ENCODE measurements around the gene CD96. TPM values are rescaled to one million over a fixed set of nuclear protein-coding genes. Genes with fewer than 3 reads are reported as not detected.
A peak's percentile ranks its signal among the peaks of the same experiment; 100 is the strongest.
"Not testable (repeated sequence)": the region's sequence is repeated elsewhere in the genome, so short reads cannot be mapped to it uniquely, and the experiment has no call there.

Gene CD96
- total RNA-seq, 1 experiment from 2014 or later = 4.2 TPM

GRCh38 chr3:111618945-111619344, 76.9 kb downstream of the CD96 start:
- no peak for DNase-seq (ENCODE audit: low read depth)

- peak; percentile 74 for DNase-seq (ENCODE audit: low read depth)
Measured at GRCh38 chr3:111619833-111620232, 77.8 kb downstream of the CD96 start.

DNA sequence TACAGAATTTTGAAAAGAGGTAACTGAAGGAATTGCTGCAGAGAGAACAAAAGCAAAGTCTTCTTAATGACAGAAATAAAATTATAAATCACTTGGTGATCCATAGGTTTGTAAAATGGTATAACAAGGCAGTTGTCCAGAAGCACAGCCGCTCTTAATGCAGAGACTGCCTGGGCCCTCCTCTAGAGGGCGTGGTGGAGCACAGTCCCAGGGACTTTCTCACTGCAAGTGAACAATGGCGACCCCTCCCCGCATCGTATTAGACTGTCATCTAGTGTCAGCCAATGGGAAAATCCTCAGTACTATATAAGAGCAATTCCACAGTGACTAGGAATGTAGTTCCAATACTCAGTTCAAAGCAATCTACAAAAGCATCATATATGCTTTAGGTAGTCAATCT, 79.5 kb downstream of the CD96 start:
- DNase-seq (ENCODE audit: low read depth) = no peak

- DNase-seq (ENCODE audit: low read depth) = peak; percentile 75
Measured at GRCh38 chr3:111627092-111627491, 85.1 kb downstream of the CD96 start.

DNA sequence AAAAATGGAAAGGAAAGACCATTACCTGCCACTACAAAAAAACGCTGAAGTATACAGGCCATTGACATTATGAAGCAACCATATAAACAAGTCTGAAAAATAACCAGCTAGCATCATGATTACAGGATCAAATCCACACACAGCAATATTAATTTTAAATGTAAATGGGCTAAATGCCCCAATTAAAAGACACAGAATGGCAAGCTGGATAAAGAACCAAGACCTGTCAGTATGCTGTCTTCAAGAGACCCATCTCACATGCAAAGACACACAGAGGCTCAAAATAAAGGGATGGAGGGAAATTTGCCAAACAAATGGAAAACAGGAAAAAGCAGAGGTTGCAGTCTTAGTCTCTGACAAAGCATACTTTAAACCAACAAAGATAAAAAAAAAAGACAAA, 87.0 kb downstream of the CD96 start:
- DNase-seq (ENCODE audit: low read depth) = not testable (repeated sequence)

DNA sequence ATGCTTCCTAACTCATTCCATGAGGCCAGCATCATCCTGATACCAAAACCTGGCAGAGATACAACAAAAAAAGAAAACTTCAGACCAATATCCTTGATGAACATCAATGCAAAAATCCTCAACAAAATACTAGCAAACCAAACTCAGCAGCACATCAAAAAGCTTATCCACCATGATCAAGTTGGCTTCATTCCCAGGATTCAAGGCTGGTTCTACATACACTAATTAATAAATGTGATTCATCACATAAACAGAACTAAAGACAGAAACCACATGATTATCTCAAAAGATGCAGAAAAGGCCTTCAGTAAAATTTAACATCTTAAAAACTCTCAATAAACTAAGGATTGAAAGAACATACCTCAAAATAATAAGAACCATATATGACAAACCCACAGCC, 88.6 kb downstream of the CD96 start:
- peak; percentile 69 for DNase-seq (ENCODE audit: low read depth)

- DNase-seq (ENCODE audit: low read depth) = no peak
Measured at GRCh38 chr3:111635403-111635802, 93.4 kb downstream of the CD96 start.

DNA sequence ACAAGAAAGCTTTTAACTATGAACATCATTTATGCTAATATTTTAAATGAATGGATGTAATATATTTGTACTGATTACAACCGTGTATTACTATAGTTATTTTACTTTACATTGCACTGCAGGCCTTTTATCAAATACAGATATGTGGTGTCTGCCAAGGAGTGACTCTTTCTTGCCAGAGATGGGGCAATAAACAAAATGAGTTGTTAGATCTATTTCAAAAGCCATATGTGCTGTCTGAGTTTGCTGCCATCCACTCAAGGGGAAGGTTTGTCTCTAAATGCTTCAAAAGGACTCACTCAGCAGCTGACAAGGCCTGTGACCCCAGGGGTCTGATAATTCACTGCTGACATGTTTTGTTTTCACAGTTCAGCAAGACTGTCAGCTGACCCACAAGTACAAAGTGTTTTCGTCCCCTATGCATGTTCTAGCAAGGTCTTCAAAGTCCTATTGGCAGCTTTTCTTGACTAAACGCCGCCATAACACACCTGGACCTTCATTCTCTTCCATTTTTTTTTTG, 94.4 kb downstream of the CD96 start:
- no peak for DNase-seq (ENCODE audit: low read depth)

DNA sequence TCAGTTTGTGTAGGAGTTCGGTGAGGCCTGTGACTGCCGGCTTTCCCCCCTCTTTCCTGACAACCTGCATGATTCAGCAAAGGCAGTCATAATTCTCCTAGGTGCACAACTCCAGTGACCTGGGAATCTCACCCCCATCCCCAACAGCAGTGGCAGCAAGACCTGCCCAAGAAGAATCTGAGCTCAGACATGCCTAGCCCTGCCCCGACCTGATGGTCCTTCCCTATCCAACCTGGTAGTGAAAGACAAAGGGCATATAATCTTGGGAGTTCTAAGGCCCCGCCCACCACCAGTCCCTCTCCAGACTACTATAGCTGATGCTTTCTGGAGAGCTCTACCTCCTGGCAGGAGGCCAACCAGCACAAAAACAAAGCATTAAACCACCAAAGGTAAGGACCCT, 97.3 kb downstream of the CD96 start:
- DNase-seq (ENCODE audit: low read depth) = no peak

GRCh38 chr3:111648991-111649579, 107.1 kb downstream of the CD96 start:
- no peak for DNase-seq (ENCODE audit: low read depth)

GRCh38 chr3:111650378-111651275, 108.6 kb downstream of the CD96 start:
- no peak for DNase-seq (ENCODE audit: low read depth)

- no peak for DNase-seq (ENCODE audit: low read depth)
Measured at GRCh38 chr3:111652492-111653180, 110.6 kb downstream of the CD96 start.

- DNase-seq (ENCODE audit: low read depth) = no peak
Measured at GRCh38 chr3:111653766-111654165, 111.8 kb downstream of the CD96 start.

DNA sequence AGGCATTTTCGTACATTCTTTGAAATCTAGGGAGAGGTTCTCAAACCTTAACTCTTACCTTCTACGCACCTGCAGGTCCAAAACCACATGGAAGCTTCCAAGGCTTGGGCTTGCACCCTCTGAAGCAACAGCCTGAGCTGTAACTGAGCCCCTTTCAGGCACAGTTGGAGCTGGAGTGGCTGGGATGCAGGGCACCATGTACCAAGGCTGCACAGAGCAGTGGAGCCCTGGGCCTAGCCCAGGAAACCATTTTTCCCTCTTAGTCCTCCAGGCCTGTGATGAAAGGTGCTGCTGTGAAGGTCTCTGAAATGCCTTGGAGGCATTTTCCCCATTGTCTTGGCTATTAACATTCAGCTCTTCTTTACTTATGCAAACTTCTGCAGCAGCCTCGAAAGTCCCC, 120.0 kb downstream of the CD96 start:
- DNase-seq (ENCODE audit: low read depth) = no peak

GRCh38 chr3:111662907-111663306, 120.9 kb downstream of the CD96 start:
- no peak for DNase-seq (ENCODE audit: low read depth)

- DNase-seq (ENCODE audit: low read depth) = peak; percentile 14
Measured at GRCh38 chr3:111666041-111666735, 124.2 kb downstream of the CD96 start.

DNA sequence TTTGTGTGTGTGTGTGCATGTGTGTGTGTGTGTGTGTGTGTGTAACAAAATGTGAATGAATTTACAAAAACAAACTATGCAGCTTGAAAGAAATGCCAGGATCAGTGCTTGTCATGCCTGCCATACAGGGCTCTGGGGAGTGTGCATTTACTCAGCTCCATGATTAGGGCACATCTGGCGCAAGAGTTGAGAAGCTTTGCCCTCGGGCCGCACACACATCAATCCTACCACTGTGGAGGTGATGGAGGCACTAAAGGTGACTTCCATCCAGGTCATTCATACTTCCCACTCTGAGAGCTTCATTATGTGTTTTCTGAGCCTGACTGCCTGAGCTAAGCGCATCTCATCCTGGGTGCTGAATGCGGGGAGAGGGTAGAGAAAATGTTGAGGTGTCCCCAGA, 125.2 kb downstream of the CD96 start:
- no peak for DNase-seq (ENCODE audit: low read depth)

DNA sequence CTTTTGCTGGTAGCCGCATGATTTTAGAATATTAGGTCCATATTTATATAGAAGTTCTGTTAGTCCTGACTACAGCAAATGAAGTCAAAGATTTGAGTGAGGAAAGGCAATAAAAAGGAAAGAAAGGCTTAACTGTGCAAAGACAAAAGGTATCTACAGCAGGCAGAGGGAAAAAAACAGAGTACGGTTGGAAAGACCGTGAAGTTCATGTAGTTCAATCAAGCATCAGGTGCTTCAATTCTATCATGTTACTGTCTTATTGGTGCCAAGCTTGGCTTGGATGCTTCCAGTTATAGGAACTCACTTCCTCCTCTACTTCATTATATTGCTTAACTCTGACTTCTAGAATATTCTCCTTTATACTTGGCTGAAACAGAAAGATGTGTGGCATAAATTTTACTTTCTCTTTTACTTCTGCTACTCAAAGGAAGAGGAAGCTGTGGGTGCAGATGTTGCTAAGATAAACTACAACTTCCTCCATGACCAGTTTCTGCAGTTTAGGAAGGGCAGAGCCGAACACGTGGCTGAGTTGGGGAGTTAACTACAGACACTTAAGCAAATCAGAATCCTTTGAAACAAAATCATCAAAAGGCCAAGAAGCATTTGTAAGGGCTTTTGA, 125.7 kb downstream of the CD96 start:
- DNase-seq (ENCODE audit: low read depth) = peak; percentile 83

DNA sequence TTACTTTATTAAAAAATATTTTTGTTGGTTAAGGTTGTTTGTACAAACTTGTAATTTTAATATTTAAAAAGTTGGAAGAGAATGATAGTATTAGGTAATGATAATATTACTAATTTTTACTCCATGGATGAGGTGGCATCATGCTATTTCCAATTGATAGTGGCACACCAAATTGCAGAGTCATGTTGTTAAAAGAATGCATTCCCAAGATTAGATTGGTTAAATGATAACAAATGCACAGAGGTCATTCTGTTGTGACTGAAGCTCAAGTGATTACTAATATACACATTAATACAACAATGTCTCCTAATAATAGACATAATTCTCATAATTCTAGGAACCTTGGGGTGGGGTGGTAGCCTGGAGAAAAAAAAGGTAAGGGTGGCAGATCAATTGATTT, 126.3 kb downstream of the CD96 start:
- DNase-seq (ENCODE audit: low read depth) = no peak

GRCh38 chr3:111668888-111669488, 127.0 kb downstream of the CD96 start:
- peak; percentile 79 for DNase-seq (ENCODE audit: low read depth)
